H9 (cell line): ENCODE results near the gene SLC25A24. TPM values are rescaled to one million over a fixed set of nuclear protein-coding genes. Genes with fewer than 3 reads are reported as not detected.

ENCODE experiments used
- DNase-seq: peaks from one replicate; pipeline ENCODE4 v3.0.0-alpha.2; 2017
- H2AFZ ChIP-seq: one replicate; pipeline ENCODE4 v1.6.1; 2013; ENCODE audit warnings: mild to moderate bottlenecking, low read length, control low read depth, moderate library complexity
- H2AK5ac ChIP-seq: 2 replicates; pipeline ENCODE4 v1.6.1; 2013; ENCODE audit warnings: low read length, control low read depth, mixed read lengths; ENCODE audit not compliant: insufficient read length
- H2BK120ac ChIP-seq: one replicate; pipeline ENCODE4 v1.6.1; 2013; ENCODE audit warnings: low read depth, mild to moderate bottlenecking, low read length, control low read depth, inconsistent platforms; ENCODE audit not compliant: poor library complexity, severe bottlenecking
- H2BK12ac ChIP-seq: 2 replicates; pipeline ENCODE4 v1.6.1; 2013; ENCODE audit warnings: low read length, control low read depth, mixed read lengths, low read depth; ENCODE audit not compliant: insufficient read length
- H2BK15ac ChIP-seq: 2 replicates; pipeline ENCODE4 v1.6.1; 2013; ENCODE audit warnings: low read depth, low read length, control low read depth
- H2BK20ac ChIP-seq: one replicate; pipeline ENCODE4 v1.6.1; 2013; ENCODE audit warnings: low read depth, mild to moderate bottlenecking, low read length, control low read depth, inconsistent platforms; ENCODE audit not compliant: poor library complexity, severe bottlenecking
- H2BK5ac ChIP-seq: 2 replicates; pipeline ENCODE4 v1.6.1; 2013; ENCODE audit warnings: low read length, control low read depth, mixed read lengths; ENCODE audit not compliant: insufficient read length
- H3K14ac ChIP-seq: 2 replicates; pipeline ENCODE4 v1.6.1; 2013; ENCODE audit warnings: low read length, control low read depth; ENCODE audit not compliant: insufficient read depth
- H3K18ac ChIP-seq: 2 replicates; pipeline ENCODE4 v1.6.1; 2013; ENCODE audit warnings: low read depth, mild to moderate bottlenecking, mixed read lengths, low read length, control low read depth; ENCODE audit not compliant: insufficient read length
- H3K23ac ChIP-seq: 2 replicates; pipeline ENCODE4 v1.6.1; 2013; ENCODE audit warnings: low read length, control low read depth, mixed read lengths, low read depth; ENCODE audit not compliant: insufficient read length
- H3K23me2 ChIP-seq: 2 replicates; pipeline ENCODE4 v1.6.1; 2013; ENCODE audit warnings: low read depth, mild to moderate bottlenecking, mixed read lengths, low read length, control low read depth; ENCODE audit not compliant: insufficient read length, poor library complexity, severe bottlenecking
- H3K27ac ChIP-seq: 2 replicates; pipeline ENCODE4 v1.5.1; 2013; ENCODE audit warnings: low read length, control low read depth, mixed read lengths, low read depth; ENCODE audit not compliant: insufficient read length
- H3K27me3 ChIP-seq: 2 replicates; pipeline ENCODE4 v1.6.1; 2013; ENCODE audit warnings: low read length, control low read depth, inconsistent platforms; ENCODE audit not compliant: insufficient read depth
- H3K4ac ChIP-seq: 2 replicates; pipeline ENCODE4 v1.6.1; 2013; ENCODE audit warnings: low read depth, mild to moderate bottlenecking, control low read depth, inconsistent platforms, low read length, moderate library complexity
- H3K4me1 ChIP-seq: 2 replicates; pipeline ENCODE4 v1.6.1; 2013; ENCODE audit warnings: low read length, control low read depth, inconsistent platforms; ENCODE audit not compliant: insufficient read depth
- H3K4me2 ChIP-seq: 2 replicates; pipeline ENCODE4 v1.6.1; 2013; ENCODE audit warnings: low read length, control low read depth, mixed read lengths; ENCODE audit not compliant: insufficient read length, insufficient read depth
- H3K56ac ChIP-seq: 2 replicates; pipeline ENCODE4 v1.6.1; 2013; ENCODE audit warnings: low read depth, mild to moderate bottlenecking, mixed read lengths, low read length, control low read depth; ENCODE audit not compliant: insufficient read length
- H3K79me1 ChIP-seq: 2 replicates; pipeline ENCODE4 v1.6.1; 2013; ENCODE audit warnings: low read depth, mild to moderate bottlenecking, moderate library complexity, low read length, control low read depth, inconsistent platforms; ENCODE audit not compliant: insufficient read depth, poor library complexity, severe bottlenecking
- H3K79me2 ChIP-seq: 2 replicates; pipeline ENCODE4 v1.6.1; 2013; ENCODE audit warnings: low read length, control low read depth, inconsistent platforms; ENCODE audit not compliant: insufficient read depth
- H3K9ac ChIP-seq: 2 replicates; pipeline ENCODE4 v1.6.1; 2013; ENCODE audit warnings: low read length, control low read depth, mixed read lengths; ENCODE audit not compliant: insufficient read length; ENCODE audit errors: extremely low read depth
- H3K9me3 ChIP-seq: one replicate; pipeline ENCODE4 v1.6.1; 2013; ENCODE audit warnings: low read depth, low read length, inconsistent platforms; ENCODE audit not compliant: control insufficient read depth
- H3T11ph ChIP-seq: one replicate; pipeline ENCODE4 v1.6.1; 2013; ENCODE audit warnings: mild to moderate bottlenecking, low read length, control low read depth, inconsistent platforms
- H4K20me1 ChIP-seq: one replicate; pipeline ENCODE4 v1.6.1; 2013; ENCODE audit not compliant: control insufficient read depth, insufficient read length, insufficient read depth
- H4K5ac ChIP-seq: 2 replicates; pipeline ENCODE4 v1.6.1; 2013; ENCODE audit warnings: low read depth, mild to moderate bottlenecking, mixed read lengths, low read length, control low read depth; ENCODE audit not compliant: insufficient read length
- H4K8ac ChIP-seq: replicated peaks from 2 replicates; pipeline ENCODE4 v1.6.1; 2013; ENCODE audit warnings: low read length, control low read depth, mixed read lengths, low read depth; ENCODE audit not compliant: insufficient read length
- H4K91ac ChIP-seq: 2 replicates; pipeline ENCODE4 v1.6.1; 2013; ENCODE audit warnings: low read depth, mild to moderate bottlenecking, moderate library complexity, mixed read lengths, low read length, control low read depth; ENCODE audit not compliant: insufficient read length
- H3K27ac Mint-ChIP-seq, 3 experiments: 2 replicates in 2 of 3; 3 replicates in 1 of 3; pipeline ENCODE4 v1.8.0; 2020 to 2021; ENCODE audit warnings: mixed read lengths in 3 of 3, mild to moderate bottlenecking in 1 of 3, moderate library complexity in 1 of 3
- H3K27me3 Mint-ChIP-seq: 2 replicates; pipeline ENCODE4 v1.8.0; 2021; ENCODE audit warnings: low read depth, mild to moderate bottlenecking, moderate library complexity, mixed read lengths
- H3K36me3 Mint-ChIP-seq, 3 experiments: 2 replicates in 2 of 3; 3 replicates in 1 of 3; pipeline ENCODE4 v1.8.0; 2020 to 2021; ENCODE audit warnings: low read depth in 3 of 3, mixed read lengths in 3 of 3; ENCODE audit not compliant: insufficient read depth in 1 of 3
- H3K4me1 Mint-ChIP-seq, 2 experiments: 2 replicates each; pipeline ENCODE4 v1.8.0; 2020; ENCODE audit warnings: mixed read lengths in 2 of 2
- H3K4me3 Mint-ChIP-seq, 2 experiments: 2 replicates in 1 of 2; 3 replicates in 1 of 2; pipeline ENCODE4 v1.8.0; 2020 to 2021; ENCODE audit warnings: mild to moderate bottlenecking in 2 of 2, mixed read lengths in 2 of 2, moderate library complexity in 1 of 2
- H3K9me3 Mint-ChIP-seq, 2 experiments: 2 replicates in 1 of 2; 3 replicates in 1 of 2; pipeline ENCODE4 v1.8.0; 2020; ENCODE audit warnings: mild to moderate bottlenecking in 2 of 2, mixed read lengths in 2 of 2, moderate library complexity in 1 of 2
- WGBS: extraction: QIAGEN DNeasy Blood & Tissue Kit; methylation state at CpG from one replicate; pipeline ENCODE4 v1.1.7; 2013; ENCODE audit warnings: missing lambda C conversion rate, low lambda C conversion rate, mixed read lengths; ENCODE audit not compliant: insufficient read length; ENCODE audit errors: extremely low coverage; 5-methylcytosine and 5-hydroxymethylcytosine counted together
- total RNA-seq: library from RNA; stranded (reverse); gene quantifications from 2 replicates; pipeline ENCODE4 v1.2.1, GENCODE V29; 2021
- TF ChIP-seq, protein P1 (sequence below): fragments of 200-600 bp; sonication (generic); conservative IDR thresholded peaks from 3 replicates; pipeline ENCODE4 v1.8.0; 2021; ENCODE audit warnings: antibody characterized with exemption, mild to moderate bottlenecking

The SLC25A24 gene
- total RNA-seq, 1 experiment from 2014 or later, result 35.1 TPM

GRCh38 chr1:108158893-108159453, 41.2 kb downstream of the SLC25A24 start:
- H3K27me3 Mint-ChIP-seq, result no peaks in the 10 kb centered on the region
- Histone ChIP-seq H3K9me3 (no peaks in the 10 kb centered on the region), H2BK20ac (no peak overlapping the region), H4K5ac (no peak overlapping the region), H3K23me2 (no peaks in the 10 kb centered on the region), H2BK5ac (no peak overlapping the region), H3K27me3 (no peaks in the 10 kb centered on the region), H2BK12ac (no peak overlapping the region), H2BK120ac (no peak overlapping the region), H3K79me1 (no peaks in the 10 kb centered on the region), H3K4me1 (no peaks in the 10 kb centered on the region), H3K4me2 (no peak overlapping the region), H4K91ac (no peak overlapping the region), H3K27ac (no peak overlapping the region), H3K4ac (no peak overlapping the region), H2AFZ (no peak overlapping the region), H3K79me2 (no peaks in the 10 kb centered on the region), H3K18ac (no peak overlapping the region), H4K8ac (no peak overlapping the region), H3T11ph (no peak overlapping the region), H3K23ac (no peak overlapping the region), H3K9ac (no peak overlapping the region), H3K14ac (no peak overlapping the region), H2BK15ac (no peak overlapping the region), H3K56ac (no peak overlapping the region), H4K20me1 (no peaks in the 10 kb centered on the region), H2AK5ac (no peak overlapping the region)
- H3K9me3 Mint-ChIP-seq, result peaks cover 0 to 8% of the 10 kb centered on the region in 2 experiments; a peak in 1 of 5 replicates
- no peak for DNase-seq
- no CpG with 5 or more reads among the region's 7 CpGs for WGBS
- H3K4me3 Mint-ChIP-seq, result no peak overlapping the region
- H3K4me1 Mint-ChIP-seq, result no peaks in the 10 kb centered on the region
- no peak overlapping the region for H3K27ac Mint-ChIP-seq
- TF ChIP-seq, protein P1, sequence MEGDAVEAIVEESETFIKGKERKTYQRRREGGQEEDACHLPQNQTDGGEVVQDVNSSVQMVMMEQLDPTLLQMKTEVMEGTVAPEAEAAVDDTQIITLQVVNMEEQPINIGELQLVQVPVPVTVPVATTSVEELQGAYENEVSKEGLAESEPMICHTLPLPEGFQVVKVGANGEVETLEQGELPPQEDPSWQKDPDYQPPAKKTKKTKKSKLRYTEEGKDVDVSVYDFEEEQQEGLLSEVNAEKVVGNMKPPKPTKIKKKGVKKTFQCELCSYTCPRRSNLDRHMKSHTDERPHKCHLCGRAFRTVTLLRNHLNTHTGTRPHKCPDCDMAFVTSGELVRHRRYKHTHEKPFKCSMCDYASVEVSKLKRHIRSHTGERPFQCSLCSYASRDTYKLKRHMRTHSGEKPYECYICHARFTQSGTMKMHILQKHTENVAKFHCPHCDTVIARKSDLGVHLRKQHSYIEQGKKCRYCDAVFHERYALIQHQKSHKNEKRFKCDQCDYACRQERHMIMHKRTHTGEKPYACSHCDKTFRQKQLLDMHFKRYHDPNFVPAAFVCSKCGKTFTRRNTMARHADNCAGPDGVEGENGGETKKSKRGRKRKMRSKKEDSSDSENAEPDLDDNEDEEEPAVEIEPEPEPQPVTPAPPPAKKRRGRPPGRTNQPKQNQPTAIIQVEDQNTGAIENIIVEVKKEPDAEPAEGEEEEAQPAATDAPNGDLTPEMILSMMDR, result no peak
- peaks cover 10 to 29% (median 22%) of the 10 kb centered on the region in 3 experiments for H3K36me3 Mint-ChIP-seq
